HUES64 (cell line): ENCODE results near the gene MKLN1. TPM values are rescaled to one million over a fixed set of nuclear protein-coding genes. Genes with fewer than 3 reads are reported as not detected.

ENCODE experiments used
- H3K27ac ChIP-seq: 2 replicates; pipeline ENCODE4 v1.7.0; 2013; ENCODE audit warnings: low read depth, low read length, inconsistent platforms
- H3K27me3 ChIP-seq: 2 replicates; pipeline ENCODE4 v1.6.1; 2013; ENCODE audit warnings: mild to moderate bottlenecking, low read length; ENCODE audit not compliant: insufficient read depth
- H3K36me3 ChIP-seq: 2 replicates; pipeline ENCODE4 v1.6.1; 2013; ENCODE audit warnings: mild to moderate bottlenecking, low read length; ENCODE audit not compliant: insufficient read depth
- H3K4me1 ChIP-seq: 2 replicates; pipeline ENCODE4 v1.6.1; 2013; ENCODE audit warnings: mild to moderate bottlenecking, low read length, moderate library complexity; ENCODE audit not compliant: insufficient read depth
- H3K4me3 ChIP-seq: 2 replicates; pipeline ENCODE4 v1.5.1; 2013; ENCODE audit warnings: mild to moderate bottlenecking, low read length, moderate library complexity
- H3K9ac ChIP-seq: 2 replicates; pipeline ENCODE4 v1.6.1; 2013; ENCODE audit warnings: mild to moderate bottlenecking, low read depth, low read length
- H3K9me3 ChIP-seq: 2 replicates; pipeline ENCODE4 v1.6.1; 2013; ENCODE audit warnings: low read depth, low read length; ENCODE audit not compliant: insufficient read depth
- WGBS: fragments of 150-250, 120-280 bp; methylation state at CpG from one replicate; pipeline ENCODE4 v1.1.7; 2013; ENCODE audit warnings: missing lambda C conversion rate; 5-methylcytosine and 5-hydroxymethylcytosine counted together
- polyA plus RNA-seq, 2 experiments: library from polyadenylated mRNA; stranded (reverse); fragments of 50-300 nt; gene quantifications; one replicate each; pipeline ENCODE4 v1.2.3, GENCODE V29; 2013

MKLN1 gene
- 27.7 TPM for polyA plus RNA-seq (2013, experiment 1 of 2)
- polyA plus RNA-seq (2013, experiment 2 of 2): 25.4 TPM

- Histone ChIP-seq H3K9ac (peak within 1 kb of the TSS; percentile 97), H3K9me3 (no peaks in the 10 kb centered on the region), H3K27me3 (no peaks in the 10 kb centered on the region), H3K4me1 (peaks cover 37% of the 10 kb centered on the region), H3K27ac (peak within 1 kb of the TSS; percentile 95), H3K4me3 (peak within 1 kb of the TSS; percentile 91), H3K36me3 (peaks cover 2% of the 10 kb centered on the region; the same call in 1 of the 2 replicates)
- under 1% methylated on average over 69 of the region's 69 CpGs for WGBS
Measured at GRCh38 chr7:131327626-131328376, at the start of gene MKLN1. MKLN1 (plus strand) TSS chr7:131327876; CDS start chr7:131327900, 24 bp downstream.

DNA sequence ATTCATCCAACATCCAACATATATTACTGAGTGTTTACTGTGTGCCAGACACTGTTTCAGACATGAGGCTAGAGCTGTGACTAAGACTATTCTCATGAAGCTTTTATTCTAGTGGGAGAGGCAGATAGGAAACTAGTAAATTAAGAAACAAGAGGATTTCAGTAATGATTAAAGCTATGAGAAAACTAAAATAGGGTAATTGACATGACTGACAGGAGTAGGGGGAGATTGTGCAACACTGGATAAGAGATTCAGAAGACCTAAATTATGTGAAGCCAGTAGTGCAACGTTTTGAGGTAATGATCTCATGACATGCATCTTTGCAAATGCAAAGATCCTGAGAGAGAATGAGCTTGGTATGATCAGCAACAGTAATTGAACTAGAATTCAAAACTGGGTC lies 48.6 kb upstream of the MKLN1 start:
- Histone ChIP-seq H3K4me1 (no peaks in the 10 kb centered on the region), H3K9ac (no peak overlapping the region), H3K27ac (no peak overlapping the region), H3K9me3 (0 out of 2 replicates have a peak, but pooled peaks cover 4% of the 10 kb centered on the region), H3K27me3 (no peaks in the 10 kb centered on the region), H3K4me3 (no peak overlapping the region), H3K36me3 (no peaks in the 10 kb centered on the region)
- 71% methylated on average over 1 of the region's 1 CpG for whole genome bisulfite sequencing

DNA sequence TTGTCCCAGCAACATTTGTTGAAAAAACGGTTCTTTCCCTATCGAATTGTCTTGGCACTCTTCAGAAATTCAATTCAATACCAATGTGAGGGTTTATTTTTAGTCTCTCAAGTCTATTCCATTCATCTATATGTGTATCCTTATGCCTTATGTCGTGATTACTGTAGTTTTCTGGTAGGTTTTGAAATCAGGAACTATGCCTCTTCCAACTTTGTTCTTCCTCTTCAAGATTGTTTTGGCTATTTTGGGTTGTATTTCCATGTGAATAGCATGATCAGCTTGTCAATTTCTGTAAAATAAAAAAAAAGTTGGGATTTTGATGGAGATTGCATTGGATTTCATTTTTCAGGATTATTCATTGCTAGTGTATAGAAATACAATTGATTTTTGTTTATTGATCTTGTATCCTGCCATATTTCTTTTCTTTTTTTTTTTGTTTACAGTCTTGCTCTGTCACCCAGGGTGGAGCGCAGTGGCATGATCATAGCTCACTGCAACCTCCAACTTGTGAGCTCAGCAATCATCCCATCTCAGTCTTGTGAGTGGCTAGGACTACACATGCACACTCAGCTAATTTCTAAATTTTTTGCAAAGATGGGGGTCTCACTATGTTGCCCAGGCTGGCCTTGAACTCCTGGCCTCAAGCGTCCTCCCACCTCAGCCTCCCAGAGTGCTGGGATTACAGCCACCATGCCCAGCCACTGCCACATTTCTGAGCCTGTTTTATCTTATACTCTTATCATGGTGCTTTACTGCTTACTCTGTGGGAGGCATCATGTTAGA lies 46.2 kb upstream of the MKLN1 start:
- no peak overlapping the region for H3K27ac ChIP-seq
- H3K4me3 ChIP-seq: no peak overlapping the region
- H3K9me3 ChIP-seq: 0 out of 2 replicates have a peak, but pooled peaks cover 4% of the 10 kb centered on the region
- H3K36me3 ChIP-seq: no peaks in the 10 kb centered on the region
- H3K4me1 ChIP-seq: peaks cover 8% of the 10 kb centered on the region; the same call in 1 of the 2 replicates
- H3K27me3 ChIP-seq: no peaks in the 10 kb centered on the region
- WGBS: 94% methylated on average over 5 of the region's 5 CpGs
- no peak overlapping the region for H3K9ac ChIP-seq

DNA sequence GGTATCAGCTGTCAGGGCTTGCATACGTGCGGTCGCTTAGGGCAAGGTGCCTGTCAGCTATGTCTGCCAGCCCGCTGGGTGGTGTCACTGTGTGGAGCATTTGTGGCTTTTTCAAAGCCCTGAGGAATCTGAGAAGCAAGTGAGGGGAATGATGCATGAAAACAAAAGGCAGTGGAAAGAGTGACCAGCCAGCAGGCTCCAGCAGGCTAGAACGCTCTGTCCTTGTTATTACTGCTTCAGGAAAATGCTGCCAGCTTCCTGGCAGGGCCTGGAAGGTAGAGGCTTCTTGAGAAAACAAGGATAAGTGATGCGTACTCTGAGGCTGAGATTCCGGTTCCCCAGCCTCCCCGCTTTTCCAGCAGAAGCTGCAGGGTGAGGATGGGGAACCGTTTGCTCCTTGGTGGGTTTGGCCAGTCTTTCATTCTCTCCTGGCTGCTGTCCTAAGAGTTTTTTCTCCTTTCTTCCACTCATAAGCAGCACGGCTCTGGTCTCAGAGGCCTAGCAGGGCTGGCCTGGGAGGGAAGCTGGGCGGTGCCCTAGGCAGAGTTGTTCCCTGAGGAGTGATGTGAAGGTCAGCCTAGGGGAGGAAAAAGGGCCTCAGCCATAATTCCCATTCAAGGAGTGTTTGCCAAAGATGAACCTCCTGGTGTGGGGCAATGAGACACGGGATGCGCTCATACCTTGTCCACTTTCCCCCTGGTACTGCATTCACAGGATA lies 42.8 kb upstream of the MKLN1 start:
- Histone ChIP-seq H3K9ac (no peak overlapping the region), H3K4me1 (peaks cover 8% of the 10 kb centered on the region; the same call in 1 of the 2 replicates), H3K36me3 (no peaks in the 10 kb centered on the region), H3K9me3 (0 out of 2 replicates have a peak, but pooled peaks cover 4% of the 10 kb centered on the region), H3K4me3 (no peak overlapping the region), H3K27ac (no peak overlapping the region), H3K27me3 (no peaks in the 10 kb centered on the region)
- 79% methylated on average over 13 of the region's 13 CpGs for WGBS

- no peaks in the 10 kb centered on the region for H3K27me3 ChIP-seq
- H3K4me1 ChIP-seq: peaks cover 8% of the 10 kb centered on the region; the same call in 1 of the 2 replicates
- H3K27ac ChIP-seq: no peak overlapping the region
- no peak overlapping the region for H3K4me3 ChIP-seq
- no peak overlapping the region for H3K9ac ChIP-seq
- no peaks in the 10 kb centered on the region for H3K9me3 ChIP-seq
- WGBS: 91% methylated on average over 3 of the region's 3 CpGs
- H3K36me3 ChIP-seq: no peaks in the 10 kb centered on the region
Measured at GRCh38 chr7:131285556-131285955, 42.1 kb upstream of the MKLN1 start.

- no peak overlapping the region for H3K27ac ChIP-seq
- peaks cover 8% of the 10 kb centered on the region; the same call in 1 of the 2 replicates for H3K4me1 ChIP-seq
- no peak overlapping the region for H3K9ac ChIP-seq
- H3K4me3 ChIP-seq: no peak overlapping the region
- 89% methylated on average over 4 of the region's 4 CpGs for WGBS
- H3K36me3 ChIP-seq: no peaks in the 10 kb centered on the region
- no peaks in the 10 kb centered on the region for H3K27me3 ChIP-seq
- H3K9me3 ChIP-seq: no peaks in the 10 kb centered on the region
Measured at GRCh38 chr7:131288450-131288849, 39.2 kb upstream of the MKLN1 start.

DNA sequence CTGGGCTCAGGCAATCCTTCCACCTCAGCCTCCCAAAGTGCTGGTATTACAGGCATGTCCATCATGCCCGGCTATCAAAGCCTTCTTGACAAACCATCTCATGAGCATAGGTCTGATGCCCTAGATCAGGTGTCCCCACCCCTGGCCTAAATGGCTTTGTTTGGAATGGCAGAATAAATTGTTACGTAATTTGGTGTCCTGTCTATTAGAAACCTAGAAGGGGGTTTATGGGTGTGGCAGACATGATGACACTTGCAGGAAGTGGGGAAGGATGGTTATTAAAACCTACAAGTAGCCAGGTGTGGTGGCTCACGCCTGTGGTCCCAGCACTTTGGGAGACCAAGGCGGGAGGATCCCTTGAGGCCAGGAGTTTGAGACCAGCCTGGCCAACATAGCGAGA lies 38.6 kb upstream of the MKLN1 start:
- no peak overlapping the region for H3K4me3 ChIP-seq
- no peaks in the 10 kb centered on the region for H3K9me3 ChIP-seq
- H3K36me3 ChIP-seq: no peaks in the 10 kb centered on the region
- 96% methylated on average over 5 of the region's 5 CpGs for WGBS
- no peaks in the 10 kb centered on the region for H3K27me3 ChIP-seq
- H3K27ac ChIP-seq: no peak overlapping the region
- no peak overlapping the region for H3K9ac ChIP-seq
- peaks cover 8% of the 10 kb centered on the region; the same call in 1 of the 2 replicates for H3K4me1 ChIP-seq

DNA sequence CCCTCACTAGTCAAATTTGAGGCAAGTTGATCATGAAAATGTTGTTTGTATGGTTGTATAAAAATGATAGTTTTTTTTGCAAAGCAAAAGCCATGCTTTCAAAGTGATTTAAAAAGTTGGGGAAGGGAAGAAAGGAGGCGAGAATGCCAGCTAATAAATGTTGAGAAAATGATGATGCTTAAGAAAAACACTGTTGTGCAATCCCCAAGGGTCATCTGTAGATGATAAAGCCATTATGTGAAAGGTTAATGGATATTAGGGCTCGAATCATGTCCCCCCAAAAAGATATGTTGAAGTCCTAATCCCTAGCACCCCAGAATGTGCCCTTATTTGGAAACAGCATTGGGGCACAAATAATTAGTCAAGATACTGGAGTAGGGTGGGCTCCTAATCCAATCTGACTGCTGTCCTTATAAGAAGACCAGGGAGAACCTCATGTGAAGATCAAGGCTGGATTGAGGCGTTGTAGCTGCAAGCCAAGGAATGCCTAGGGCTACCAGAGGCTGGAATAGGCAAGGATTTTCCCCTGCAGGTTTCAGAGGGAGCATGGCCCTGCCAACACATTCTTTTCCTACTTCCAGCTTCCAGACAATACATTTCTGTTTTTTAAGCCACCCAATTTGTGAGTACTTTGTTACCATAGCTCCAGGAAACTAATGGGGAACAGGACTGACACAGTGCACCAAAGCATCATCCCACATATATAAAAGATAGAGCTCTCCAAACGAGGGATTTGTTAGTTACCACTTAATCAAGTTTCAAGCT lies 35.4 kb upstream of the MKLN1 start:
- H3K27ac ChIP-seq: no peak overlapping the region
- no peak overlapping the region for H3K4me3 ChIP-seq
- H3K4me1 ChIP-seq: no peaks in the 10 kb centered on the region
- no peak overlapping the region for H3K9ac ChIP-seq
- WGBS: 91% methylated on average over 4 of the region's 4 CpGs
- H3K27me3 ChIP-seq: no peaks in the 10 kb centered on the region
- no peaks in the 10 kb centered on the region for H3K9me3 ChIP-seq
- H3K36me3 ChIP-seq: no peaks in the 10 kb centered on the region

DNA sequence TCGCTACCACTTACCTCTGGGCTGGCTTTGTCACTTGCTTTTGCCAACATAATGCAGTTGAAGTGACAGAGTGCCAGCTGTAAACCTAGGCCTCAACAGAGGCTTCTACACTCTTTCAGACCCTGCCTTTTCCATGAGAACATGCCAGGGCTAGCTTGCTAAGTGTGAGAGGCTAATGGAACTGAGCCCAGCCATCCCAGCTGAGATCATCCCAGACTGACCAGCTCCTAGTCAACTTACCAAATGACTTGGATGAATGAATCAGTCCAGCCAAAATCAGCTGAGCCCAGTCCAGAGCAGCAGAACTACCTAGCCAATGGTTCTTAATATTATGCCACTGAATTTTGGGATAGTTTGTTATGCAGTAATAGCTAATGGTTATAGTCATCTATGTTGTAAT lies 34.7 kb upstream of the MKLN1 start:
- Histone ChIP-seq H3K9me3 (no peaks in the 10 kb centered on the region), H3K4me3 (no peak overlapping the region), H3K4me1 (no peaks in the 10 kb centered on the region), H3K9ac (no peak overlapping the region), H3K27me3 (no peaks in the 10 kb centered on the region), H3K36me3 (no peaks in the 10 kb centered on the region), H3K27ac (no peak overlapping the region)
- 80% methylated on average over 1 of the region's 1 CpG for WGBS

DNA sequence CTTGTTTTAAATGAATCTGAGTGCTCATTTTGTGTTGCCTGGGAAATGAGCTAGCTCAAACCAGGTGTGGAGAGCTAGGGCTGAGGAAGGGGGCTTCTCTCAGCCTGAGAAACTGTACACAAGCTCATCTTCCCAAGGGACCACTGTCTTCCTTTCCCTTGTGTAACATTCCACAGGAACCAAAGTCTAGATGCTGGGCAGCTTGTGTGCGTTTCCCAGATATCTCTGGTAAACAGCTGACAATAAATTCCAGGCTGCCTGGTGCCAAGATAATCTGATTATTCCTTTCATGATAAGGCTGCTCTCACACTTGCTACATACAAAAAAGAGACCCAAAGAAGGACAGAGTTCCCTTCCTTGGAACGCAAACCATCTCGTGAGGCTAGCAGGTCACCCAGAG lies 33.1 kb upstream of the MKLN1 start:
- Histone ChIP-seq H3K27ac (no peak overlapping the region), H3K4me1 (no peaks in the 10 kb centered on the region), H3K27me3 (no peaks in the 10 kb centered on the region), H3K4me3 (no peak overlapping the region), H3K9me3 (no peaks in the 10 kb centered on the region), H3K36me3 (no peaks in the 10 kb centered on the region), H3K9ac (no peak overlapping the region)
- 52% methylated on average over 3 of the region's 3 CpGs for WGBS
